ENCODE measurements around the gene NDOR1. TPM values are rescaled to one million over a fixed set of nuclear protein-coding genes. Genes with fewer than 3 reads are reported as not detected.
A peak's percentile ranks its signal among the peaks of the same experiment; 100 is the strongest.
"Not testable (repeated sequence)": the region's sequence is repeated elsewhere in the genome, so short reads cannot be mapped to it uniquely, and the experiment has no call there.

NDOR1 gene
- total RNA-seq, 6 experiments from 2014 or later = 13.1 to 17.3 (median 16.6) TPM

- H3K36me3 Mint-ChIP-seq (ENCODE audit: low read depth) = no peaks in the 10 kb centered on the region; the same call in 1 of the 2 replicates
- peak; percentile 61 for DNase-seq
- peak; percentile 100 for TF ChIP-seq CTCF (IDR thresholded peaks at IDR 0.05)
- peaks cover 3% of the 10 kb centered on the region for H3K27me3 Mint-ChIP-seq (ENCODE audit: insufficient read depth)
- peaks cover 5% of the 10 kb centered on the region for H3K9me3 Mint-ChIP-seq
- H3K4me3 Mint-ChIP-seq = no peak overlapping the region
- H3K4me1 Mint-ChIP-seq (ENCODE audit: low read depth) = peaks cover 7% of the 10 kb centered on the region
- no peak overlapping the region for H3K27ac Mint-ChIP-seq
Observed at GRCh38 chr9:137236238-137236935, 30.9 kb downstream of the NDOR1 start.

GRCh38 chr9:137236936-137237421, 31.5 kb downstream of the NDOR1 start:
- TF ChIP-seq CTCF (IDR thresholded peaks at IDR 0.05) = no peak
- no peak for DNase-seq
- H3K4me3 Mint-ChIP-seq = no peak overlapping the region
- peaks cover 7% of the 10 kb centered on the region for H3K9me3 Mint-ChIP-seq
- H3K36me3 Mint-ChIP-seq (ENCODE audit: low read depth) = peaks cover 2% of the 10 kb centered on the region
- H3K27ac Mint-ChIP-seq = no peak overlapping the region
- H3K27me3 Mint-ChIP-seq (ENCODE audit: insufficient read depth) = peaks cover 6% of the 10 kb centered on the region
- H3K4me1 Mint-ChIP-seq (ENCODE audit: low read depth) = peaks cover 7% of the 10 kb centered on the region

- Mint-ChIP-seq H3K36me3 (ENCODE audit: low read depth) (peaks cover 11% of the 10 kb centered on the region), H3K27ac (no peak overlapping the region), H3K27me3 (ENCODE audit: insufficient read depth) (peaks cover 14% of the 10 kb centered on the region), H3K4me1 (ENCODE audit: low read depth) (peaks cover 18% of the 10 kb centered on the region), H3K9me3 (peaks cover 11% of the 10 kb centered on the region), H3K4me3 (no peak overlapping the region)
- no peak for DNase-seq
- TF ChIP-seq CTCF (IDR thresholded peaks at IDR 0.05) = no peak
Observed at GRCh38 chr9:137237759-137238726, 32.5 kb downstream of the NDOR1 start.

GRCh38 chr9:137239541-137240200, 34.2 kb downstream of the NDOR1 start:
- Mint-ChIP-seq H3K27me3 (ENCODE audit: insufficient read depth) (peaks cover 21% of the 10 kb centered on the region), H3K36me3 (ENCODE audit: low read depth) (peaks cover 21% of the 10 kb centered on the region), H3K4me1 (ENCODE audit: low read depth) (peaks cover 31% of the 10 kb centered on the region), H3K9me3 (peaks cover 11% of the 10 kb centered on the region), H3K27ac (peak overlapping the region; percentile 93), H3K4me3 (peak overlapping the region; percentile 92)
- DNase-seq = not testable (repeated sequence)

GRCh38 chr9:137240318-137240840, 34.9 kb downstream of the NDOR1 start:
- Mint-ChIP-seq H3K36me3 (ENCODE audit: low read depth) (peaks cover 21% of the 10 kb centered on the region), H3K27me3 (ENCODE audit: insufficient read depth) (peaks cover 21% of the 10 kb centered on the region), H3K9me3 (peaks cover 11% of the 10 kb centered on the region), H3K4me1 (ENCODE audit: low read depth) (peaks cover 31% of the 10 kb centered on the region), H3K4me3 (peak overlapping the region; percentile 92), H3K27ac (peak overlapping the region; percentile 93)
- TF ChIP-seq CTCF (IDR thresholded peaks at IDR 0.05) = peak; percentile 33; the same call in 1 of the 2 replicates
- DNase-seq = peak; percentile 56
